Spleen (tissue), 11 donors: ENCODE data around the gene ETV6. TPM values are rescaled to one million over a fixed set of nuclear protein-coding genes. Genes with fewer than 3 reads are reported as not detected.

Experiments
- DNase-seq: peaks from one replicate; pipeline ENCODE4 v3.0.0-alpha.2; 2020
- H3K27ac ChIP-seq, 8 donors: fragments of 200-600 bp; sonication (generic) in 7 of 8; 1 replicate in 4 of 8; 2 replicates in 4 of 8; pipeline versions ENCODE4 v1.5.0 to v1.8.0; 2016 to 2021; ENCODE audit warnings: inconsistent platforms in 4 of 8, mild to moderate bottlenecking in 4 of 8, moderate library complexity in 1 of 8
- H3K27me3 ChIP-seq, 7 donors: fragments of 200-600 bp; sonication (generic) in 6 of 7; replicated peaks in 1 of 7; 1 replicate in 4 of 7; 2 replicates in 3 of 7; pipeline versions ENCODE4 v1.5.0 to v1.8.0; 2016 to 2021; ENCODE audit warnings: inconsistent platforms in 3 of 7, mild to moderate bottlenecking in 1 of 7
- H3K36me3 ChIP-seq, 6 donors: fragments of 200-600 bp; sonication (generic) in 5 of 6; 1 replicate in 4 of 6; 2 replicates in 2 of 6; pipeline versions ENCODE4 v1.5.0 to v1.8.0; 2016 to 2021; ENCODE audit warnings: inconsistent platforms in 2 of 6
- H3K4me1 ChIP-seq, 6 donors: fragments of 200-600 bp; sonication (generic) in 5 of 6; 1 replicate in 3 of 6; 2 replicates in 3 of 6; pipeline versions ENCODE4 v1.5.0 to v1.8.0; 2016 to 2021; ENCODE audit warnings: inconsistent platforms in 3 of 6
- H3K4me3 ChIP-seq, 8 donors: fragments of 200-600 bp; sonication (generic) in 7 of 8; 1 replicate in 4 of 8; 2 replicates in 4 of 8; pipeline versions ENCODE4 v1.5.0 to v1.8.0; 2016 to 2021; ENCODE audit warnings: inconsistent platforms in 4 of 8, mild to moderate bottlenecking in 4 of 8, moderate library complexity in 2 of 8
- H3K9me3 ChIP-seq, 8 donors: fragments of 200-600 bp; sonication (generic) in 7 of 8; 1 replicate in 4 of 8; 2 replicates in 4 of 8; pipeline versions ENCODE4 v1.5.0 to v1.8.0; 2016 to 2021; ENCODE audit warnings: inconsistent platforms in 4 of 8
- POLR2A ChIP-seq, 3 donors: fragments of 450-650 bp; IDR thresholded peaks; one replicate each; pipeline ENCODE4 v1.5.1; 2017; ENCODE audit warnings: antibody characterized with exemption in 3 of 3, mild to moderate bottlenecking in 1 of 3
- POLR2AphosphoS5 ChIP-seq, 3 donors: sonication (generic); formaldehyde crosslinking; IDR thresholded peaks; one replicate each; pipeline ENCODE4 v1.5.1; 2017; ENCODE audit warnings: antibody characterized with exemption in 3 of 3
- WGBS, 5 donors: extraction: QIAGEN DNeasy Blood & Tissue Kit in 3 of 5; methylation state at CpG; one replicate each; pipeline versions ENCODE4 v1.1.5 to v1.1.7; 2013 to 2018; 5-methylcytosine and 5-hydroxymethylcytosine counted together
- intact Hi-C: fragments of 100-400 bp; cut with DNase I; formaldehyde crosslinking; loops from one replicate; pipeline ENCODE4 v1.15.0; 2023; ENCODE audit warnings: low total_unique reads
- polyA plus RNA-seq, 3 donors: library from polyadenylated mRNA; stranded (reverse); fragments of 200-250 nt; gene quantifications; one replicate each; pipeline ENCODE4 v1.2.1, GENCODE V29; 2013
- total RNA-seq, 7 donors: library from RNA; depleted of rRNA in 3 of 7; stranded (reverse); fragments of >200 nt in 3 of 7; fragmentation: NEBNext Ultra II Directional in 4 of 7; extraction: Animal tissue kit (Norgen Biotek cat#: 25700) in 4 of 7; gene quantifications; one replicate each; pipeline versions ENCODE4 v1.1.0 to v1.2.1, GENCODE V29; 2016 to 2021
- TF ChIP-seq, protein P1 (sequence below), 11 experiments: fragments of 200-600 bp in 7 of 11; fragments of 450-650 bp in 4 of 11; sonication (generic) in 4 of 11; IDR thresholded peaks in 8 of 11; conservative IDR thresholded peaks in 3 of 11; 1 replicate in 7 of 11; 2 replicates in 4 of 11; pipeline versions ENCODE4 v1.4.0 to v1.8.0; 2016 to 2021; ENCODE audit warnings: antibody characterized with exemption in 11 of 11, inconsistent platforms in 4 of 11, mild to moderate bottlenecking in 1 of 11
- donor health status: healthy with polysubstance abuse.
- donor health status: DM: no; HTN: no; CAD: no; lungs with moderate emphysema.
- donor health status: DM: no; HTN: no; CAD: no.
- donor health status: Bipolar disorder and iron deficiency.
- donor health status: healthy.
- donor health status: DM: no; HTN: no; CAD: no.
- donor health status: DM: yes; HTN: yes; CAD: no.

The ETV6 gene
- total and polyA plus RNA-seq, 10 donors: 7.2 to 116 (median 57.8) TPM

DNA sequence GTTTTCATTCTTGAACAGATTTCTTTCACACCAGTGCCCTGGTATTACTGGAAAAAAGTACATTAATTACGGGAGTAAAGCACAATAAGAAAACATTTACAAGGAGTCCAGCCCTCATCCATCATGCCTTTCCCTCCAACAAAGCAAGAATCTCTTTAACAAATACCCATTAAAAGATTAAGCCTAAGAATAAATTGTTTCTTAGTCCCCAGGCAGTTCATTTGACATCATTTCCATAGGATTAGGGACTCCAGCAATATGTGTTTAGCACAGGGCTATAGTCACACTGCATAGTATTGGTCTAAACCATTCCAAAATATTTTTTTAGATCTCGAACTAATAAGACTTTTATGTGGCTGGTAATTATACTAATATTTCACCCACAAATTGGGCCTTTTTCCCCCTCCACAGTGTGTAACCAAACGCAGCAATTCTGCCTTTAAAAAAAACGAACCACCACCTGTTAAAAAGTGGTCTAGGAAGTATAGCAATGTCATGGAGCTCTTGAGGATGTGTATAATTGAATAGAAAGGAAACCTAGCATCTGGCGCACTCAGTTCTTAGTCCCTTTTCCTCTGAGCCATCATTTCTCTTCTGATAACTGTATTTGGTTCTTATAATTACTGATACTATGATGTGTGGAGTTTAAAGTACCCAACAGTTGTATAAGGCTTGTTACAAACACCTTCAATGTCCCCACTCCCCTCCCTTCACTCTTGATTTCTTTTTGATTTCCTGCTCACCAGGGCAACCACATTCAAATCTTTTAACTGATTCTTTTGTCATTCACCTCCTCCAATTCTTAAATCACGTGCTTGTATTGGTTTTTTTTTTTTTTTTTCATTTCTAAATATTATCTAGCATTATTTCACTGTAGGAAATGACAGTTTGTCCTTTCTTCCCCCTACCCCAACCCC, 138.7 kb downstream of the ETV6 start:
- no peak overlapping the region for H3K27ac ChIP-seq
- H3K27me3 ChIP-seq: no peaks in the 10 kb centered on the region
- no peak for TF ChIP-seq POLR2A (IDR thresholded peaks at IDR 0.05)
- TF ChIP-seq, protein P1, sequence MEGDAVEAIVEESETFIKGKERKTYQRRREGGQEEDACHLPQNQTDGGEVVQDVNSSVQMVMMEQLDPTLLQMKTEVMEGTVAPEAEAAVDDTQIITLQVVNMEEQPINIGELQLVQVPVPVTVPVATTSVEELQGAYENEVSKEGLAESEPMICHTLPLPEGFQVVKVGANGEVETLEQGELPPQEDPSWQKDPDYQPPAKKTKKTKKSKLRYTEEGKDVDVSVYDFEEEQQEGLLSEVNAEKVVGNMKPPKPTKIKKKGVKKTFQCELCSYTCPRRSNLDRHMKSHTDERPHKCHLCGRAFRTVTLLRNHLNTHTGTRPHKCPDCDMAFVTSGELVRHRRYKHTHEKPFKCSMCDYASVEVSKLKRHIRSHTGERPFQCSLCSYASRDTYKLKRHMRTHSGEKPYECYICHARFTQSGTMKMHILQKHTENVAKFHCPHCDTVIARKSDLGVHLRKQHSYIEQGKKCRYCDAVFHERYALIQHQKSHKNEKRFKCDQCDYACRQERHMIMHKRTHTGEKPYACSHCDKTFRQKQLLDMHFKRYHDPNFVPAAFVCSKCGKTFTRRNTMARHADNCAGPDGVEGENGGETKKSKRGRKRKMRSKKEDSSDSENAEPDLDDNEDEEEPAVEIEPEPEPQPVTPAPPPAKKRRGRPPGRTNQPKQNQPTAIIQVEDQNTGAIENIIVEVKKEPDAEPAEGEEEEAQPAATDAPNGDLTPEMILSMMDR (IDR thresholded peaks at IDR 0.05 in 8 of 11, conservative IDR thresholded peaks at IDR 0.05 in 3 of 11): no peak
- TF ChIP-seq POLR2AphosphoS5 (IDR thresholded peaks at IDR 0.05): no peak
- H3K4me1 ChIP-seq: peaks cover 0 to 75% (median 25%) of the 10 kb centered on the region in 6 donors
- peaks cover 0 to 17% (median 0%) of the 10 kb centered on the region in 6 donors for H3K36me3 ChIP-seq
- 50 to 59% (median 51%) methylated on average over 6 of the region's 6 CpGs for WGBS, 5 donors
- H3K9me3 ChIP-seq: no peaks in the 10 kb centered on the region
- DNase-seq: no peak
- intact Hi-C loops: no loop called here
- H3K4me3 ChIP-seq: no peak overlapping the region

DNA sequence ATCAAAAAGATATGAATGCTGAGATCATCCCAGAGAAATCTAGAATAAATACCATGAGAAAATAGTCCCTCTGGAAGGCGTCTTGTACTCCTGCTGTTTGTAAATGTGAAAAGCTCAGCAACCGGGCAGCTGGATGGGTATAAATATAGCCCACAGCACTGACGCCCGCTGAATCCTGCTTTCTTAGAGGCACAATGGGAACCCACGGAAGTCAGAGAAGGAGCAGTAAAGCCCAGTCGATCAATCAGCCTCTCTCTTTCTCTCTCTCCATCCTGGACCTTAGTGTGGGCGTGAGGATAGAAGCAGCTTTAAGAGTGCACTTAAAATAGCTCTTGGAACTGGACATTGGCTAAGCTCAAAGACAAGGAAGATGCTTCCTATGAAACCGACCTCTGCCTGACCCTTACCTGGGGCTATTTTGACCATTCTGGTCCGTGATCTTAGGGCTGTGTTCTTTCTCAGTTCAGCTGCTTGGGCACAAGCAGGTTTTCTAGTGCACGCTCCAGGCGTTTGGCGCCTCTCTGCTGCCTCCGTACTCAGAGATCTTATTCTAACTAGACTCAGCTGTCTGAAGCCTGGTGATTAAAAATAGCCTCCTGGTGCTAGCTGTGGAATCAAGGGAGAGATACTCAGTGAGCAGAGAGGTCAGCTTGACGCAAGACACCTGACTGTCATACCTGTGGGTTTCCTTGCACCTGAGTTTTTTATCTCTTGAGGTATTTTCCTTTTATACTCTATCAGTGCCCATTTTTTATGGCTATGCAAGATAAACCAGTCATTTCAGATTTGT, 144.6 kb downstream of the ETV6 start:
- Histone ChIP-seq H3K27me3 (no peaks in the 10 kb centered on the region), H3K27ac (peak overlapping the region in 3 of 8 donors; percentile 3 to 45 (median 25)), H3K4me3 (no peak overlapping the region), H3K9me3 (no peaks in the 10 kb centered on the region), H3K4me1 (peaks cover 0 to 83% (median 47%) of the 10 kb centered on the region in 6 donors), H3K36me3 (peaks cover 0 to 17% (median 0%) of the 10 kb centered on the region in 6 donors)
- DNase-seq: no peak
- no peak for TF ChIP-seq POLR2AphosphoS5 (IDR thresholded peaks at IDR 0.05)
- TF ChIP-seq POLR2A (IDR thresholded peaks at IDR 0.05): no peak
- TF ChIP-seq, protein P1 (IDR thresholded peaks at IDR 0.05 in 8 of 11, conservative IDR thresholded peaks at IDR 0.05 in 3 of 11): no peak
- 67 to 75% (median 75%) methylated on average over 14 of the region's 14 CpGs for WGBS, 5 donors
- intact Hi-C loops: no loop called here

DNA sequence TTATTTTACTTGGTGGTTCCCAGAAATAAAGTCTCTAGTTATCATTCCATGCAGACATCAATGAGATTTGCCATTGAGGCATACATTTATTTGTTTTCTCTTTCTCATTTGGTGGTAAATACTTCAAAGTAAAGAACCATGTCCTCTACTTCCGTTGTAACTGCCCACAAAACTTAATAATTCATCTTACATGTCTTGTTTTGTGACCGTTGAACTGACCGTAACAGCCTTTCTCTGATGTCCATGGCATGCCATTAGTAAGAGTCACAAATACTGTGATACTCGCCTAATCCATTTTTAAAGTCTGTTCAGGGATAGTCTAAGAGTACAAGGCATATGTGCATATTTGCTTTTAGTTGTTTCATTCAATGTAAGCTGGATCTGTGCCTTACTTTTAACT, 145.3 kb downstream of the ETV6 start:
- H3K9me3 ChIP-seq: no peaks in the 10 kb centered on the region
- H3K36me3 ChIP-seq: peaks cover 0 to 17% (median 0%) of the 10 kb centered on the region in 6 donors
- TF ChIP-seq POLR2A (IDR thresholded peaks at IDR 0.05): no peak
- TF ChIP-seq, protein P1 (IDR thresholded peaks at IDR 0.05 in 8 of 11, conservative IDR thresholded peaks at IDR 0.05 in 3 of 11): no peak
- TF ChIP-seq POLR2AphosphoS5 (IDR thresholded peaks at IDR 0.05): no peak
- H3K4me1 ChIP-seq: peaks cover 0 to 85% (median 53%) of the 10 kb centered on the region in 6 donors
- H3K4me3 ChIP-seq: no peak overlapping the region
- no peak for DNase-seq
- intact Hi-C loops: no loop called here
- H3K27me3 ChIP-seq: no peaks in the 10 kb centered on the region
- WGBS, 5 donors: 71 to 79% (median 76%) methylated on average over 4 of the region's 4 CpGs
- H3K27ac ChIP-seq: peak overlapping the region in 3 of 8 donors; percentile 3 to 45 (median 18)
